ENCODE data around the gene LARP1B.
"Not testable (repeated sequence)": the region's sequence is repeated elsewhere in the genome, so short reads cannot be mapped to it uniquely, and the experiment has no call there.

The LARP1B gene

GRCh38 chr4:128255906-128256305 lies 194.8 kb downstream of the LARP1B start:
- in situ Hi-C loops (cut with HindIII; ENCODE audit: low pct_ligation_motif_present, low pct_unique_long_range_greater_than_20kb, low sequenced_read_pairs): no loop called here
- DNase-seq: no peak

GRCh38 chr4:128256539-128256938 lies 195.4 kb downstream of the LARP1B start:
- in situ Hi-C loops (cut with HindIII; ENCODE audit: low pct_ligation_motif_present, low pct_unique_long_range_greater_than_20kb, low sequenced_read_pairs): no loop called here
- no peak for DNase-seq

GRCh38 chr4:128258166-128258565 lies 197.1 kb downstream of the LARP1B start:
- DNase-seq; in situ Hi-C loops (cut with HindIII; ENCODE audit: low pct_ligation_motif_present, low pct_unique_long_range_greater_than_20kb, low sequenced_read_pairs): not testable (repeated sequence)

GRCh38 chr4:128259889-128260288 lies 198.8 kb downstream of the LARP1B start:
- in situ Hi-C loops (cut with HindIII; ENCODE audit: low pct_ligation_motif_present, low pct_unique_long_range_greater_than_20kb, low sequenced_read_pairs): not testable (repeated sequence)

More at GRCh38 chr4:128259889-128260288, 198.8 kb downstream of the LARP1B start:
- not testable (repeated sequence) for DNase-seq

Measured in ACHN (cell line).